ENCODE data around the gene SFXN2. TPM values are rescaled to one million over a fixed set of nuclear protein-coding genes. Genes with fewer than 3 reads are reported as not detected.

The SFXN2 gene
- total RNA-seq, 2 experiments from 2014 or later, result 6.4 to 7.6 TPM

GRCh38 chr10:102752934-102753664 is 38.7 kb downstream of the SFXN2 start:
- no peak overlapping the region for H3K27ac ChIP-seq (ENCODE audit: low read depth in 1 of 2, low read length in 2 of 2)
- H3K4me1 Mint-ChIP-seq (ENCODE audit: low read depth), result peaks cover 58% of the 10 kb centered on the region

GRCh38 chr10:102753718-102754117 is 39.3 kb downstream of the SFXN2 start:
- H3K4me3 Mint-ChIP-seq, result no peak overlapping the region
- peak overlapping the region; percentile 48 for H3K27ac Mint-ChIP-seq
- peaks cover 58% of the 10 kb centered on the region for H3K4me1 Mint-ChIP-seq (ENCODE audit: low read depth)
- CTCF ChIA-PET, result interaction anchor here (1.3 to 1.4 kb wide), 3 partner anchors 10 to 22 kb away, joined by 3 to 8 read pairs (median 5); partner anchors contain the start of gene WBP1L
- peaks cover 22% of the 10 kb centered on the region for H3K36me3 Mint-ChIP-seq (ENCODE audit: low read depth)
- H3K9me3 ChIP-seq (ENCODE audit: control insufficient read depth in 1 of 2, insufficient read depth in 1 of 2, low read length in 2 of 2), result no peaks in the 10 kb centered on the region
- no peak for TF ChIP-seq CTCF (IDR thresholded peaks at IDR 0.05)
- no peaks in the 10 kb centered on the region for H3K27me3 Mint-ChIP-seq
- POLR2A ChIA-PET, result interaction anchor here (2.8 kb wide), 1 partner anchor 10 kb away, joined by 16 read pairs; the partner anchor contains the start of gene WBP1L
- no peak overlapping the region for H3K27ac ChIP-seq (ENCODE audit: low read depth in 1 of 2, low read length in 2 of 2)
- ATAC-seq (ENCODE audit: poor library complexity) (no peak), DNase-seq (no peak)
- H3K27me3 ChIP-seq (ENCODE audit: control insufficient read depth in 1 of 2, insufficient read depth in 2 of 2, low read length in 2 of 2), result no peaks in the 10 kb centered on the region
- H3K9me3 Mint-ChIP-seq, result no peaks in the 10 kb centered on the region
- peaks cover 33% of the 10 kb centered on the region for H3K4me1 ChIP-seq (ENCODE audit: insufficient read depth, low read length)
- intact Hi-C loops (cut with DNase I, micrococcal nuclease), result loop anchor here in 1 of 2 experiments (1.0 to 5.0 kb wide), 3 partner anchors 24 to 99 kb away; partner anchors contain the start of gene BORCS7
- no peak overlapping the region for H3K4me3 ChIP-seq (ENCODE audit: low read length)
- peaks cover 7% of the 10 kb centered on the region for H3K36me3 ChIP-seq (ENCODE audit: insufficient read depth, low read length)

More at GRCh38 chr10:102752934-102753664, 38.7 kb downstream of the SFXN2 start:
- intact Hi-C loops (cut with DNase I, micrococcal nuclease), result loop anchor here in 1 of 2 experiments (1.0 to 5.0 kb wide), 3 partner anchors 24 to 99 kb away; partner anchors contain the start of gene BORCS7
- ATAC-seq (ENCODE audit: poor library complexity) (peak; percentile 87), DNase-seq (peak in 4 of 14 experiments; percentile 16 to 57 (median 41))
- ChIA-PET CTCF (interaction anchor here (0.9 to 1.4 kb wide), 6 partner anchors 9 to 24 kb away, joined by 3 to 8 read pairs (median 4); partner anchors contain the start of gene WBP1L), POLR2A (interaction anchor here (2.8 kb wide), 1 partner anchor 10 kb away, joined by 16 read pairs; the partner anchor contains the start of gene WBP1L)
- Mint-ChIP-seq H3K27ac (peak overlapping the region; percentile 48), H3K36me3 (ENCODE audit: low read depth) (peaks cover 22% of the 10 kb centered on the region), H3K9me3 (no peaks in the 10 kb centered on the region), H3K27me3 (no peaks in the 10 kb centered on the region), H3K4me3 (no peak overlapping the region)
- Histone ChIP-seq H3K9me3 (ENCODE audit: control insufficient read depth in 1 of 2, insufficient read depth in 1 of 2, low read length in 2 of 2) (no peaks in the 10 kb centered on the region), H3K4me3 (ENCODE audit: low read length) (no peak overlapping the region), H3K36me3 (ENCODE audit: insufficient read depth, low read length) (peaks cover 7% of the 10 kb centered on the region), H3K27me3 (ENCODE audit: control insufficient read depth in 1 of 2, insufficient read depth in 2 of 2, low read length in 2 of 2) (no peaks in the 10 kb centered on the region), H3K4me1 (ENCODE audit: insufficient read depth, low read length) (peaks cover 27% of the 10 kb centered on the region)
- TF ChIP-seq CTCF (IDR thresholded peaks at IDR 0.05), result peak; percentile 32

- no peak overlapping the region for H3K4me3 ChIP-seq (ENCODE audit: low read length)
- ATAC-seq (ENCODE audit: poor library complexity), result no peak
- no peak for DNase-seq
- no peak overlapping the region for H3K27ac ChIP-seq (ENCODE audit: low read depth in 1 of 2, low read length in 2 of 2)
- peaks cover 24% of the 10 kb centered on the region for H3K4me1 ChIP-seq (ENCODE audit: insufficient read depth, low read length)
- no peaks in the 10 kb centered on the region for H3K9me3 ChIP-seq (ENCODE audit: control insufficient read depth in 1 of 2, insufficient read depth in 1 of 2, low read length in 2 of 2)
- TF ChIP-seq CTCF (IDR thresholded peaks at IDR 0.05), result no peak
- ChIA-PET POLR2A (no interaction called here), CTCF (no interaction called here)
- H3K27ac Mint-ChIP-seq, result peak overlapping the region; percentile 51
- H3K36me3 ChIP-seq (ENCODE audit: insufficient read depth, low read length), result peaks cover 5% of the 10 kb centered on the region
- no peak overlapping the region for H3K4me3 Mint-ChIP-seq
- H3K9me3 Mint-ChIP-seq, result no peaks in the 10 kb centered on the region
- H3K27me3 Mint-ChIP-seq, result no peaks in the 10 kb centered on the region
- intact Hi-C loops (cut with DNase I, micrococcal nuclease), result no loop called here
- peaks cover 35% of the 10 kb centered on the region for H3K36me3 Mint-ChIP-seq (ENCODE audit: low read depth)
- peaks cover 42% of the 10 kb centered on the region for H3K4me1 Mint-ChIP-seq (ENCODE audit: low read depth)
- no peaks in the 10 kb centered on the region for H3K27me3 ChIP-seq (ENCODE audit: control insufficient read depth in 1 of 2, insufficient read depth in 2 of 2, low read length in 2 of 2)
Observed at GRCh38 chr10:102757323-102757722, 42.9 kb downstream of the SFXN2 start.

Measured in CD4-positive, alpha-beta T cell (primary cell).